GM23338 (cell line): ENCODE measurements around the gene ABHD17B. TPM values are rescaled to one million over a fixed set of nuclear protein-coding genes. Genes with fewer than 3 reads are reported as not detected.

Experiments
- ATAC-seq: fragments of 200-7000 bp; cut with Tn5 transposase; 3 replicates; pipeline ENCODE4 v1.9.1; 2020
- DNase-seq: peaks from one replicate; pipeline ENCODE4 v3.0.0-alpha.2; 2015; ENCODE audit warnings: low spot score
- H2AFZ ChIP-seq: fragments of 200-600 bp; sonication (generic); 2 replicates; pipeline ENCODE4 v1.8.0; 2016; ENCODE audit warnings: antibody characterized with exemption, mild to moderate bottlenecking, moderate library complexity
- H3F3A ChIP-seq: fragments of 200-600 bp; sonication (generic); replicated peaks from 2 replicates; pipeline ENCODE4 v1.8.0; 2017; ENCODE audit warnings: antibody characterized with exemption, mixed run types, low read depth
- H3K27ac ChIP-seq: fragments of 200-600 bp; sonication (generic); 2 replicates; pipeline ENCODE4 v1.6.1; 2016; ENCODE audit warnings: low read depth
- H3K27me3 ChIP-seq: fragments of 200-600 bp; sonication (generic); 2 replicates; pipeline ENCODE4 v1.8.0; 2016; ENCODE audit warnings: mild to moderate bottlenecking, mixed run types, moderate library complexity; ENCODE audit not compliant: insufficient read depth
- H3K36me3 ChIP-seq: fragments of 200-600 bp; sonication (generic); 2 replicates; pipeline ENCODE4 v1.8.0; 2016; ENCODE audit warnings: mild to moderate bottlenecking; ENCODE audit not compliant: insufficient read depth
- H3K4me1 ChIP-seq: fragments of 200-600 bp; sonication (generic); 2 replicates; pipeline ENCODE4 v1.8.0; 2016; ENCODE audit warnings: mild to moderate bottlenecking, moderate library complexity; ENCODE audit not compliant: insufficient read depth
- H3K4me2 ChIP-seq: fragments of 200-600 bp; sonication (generic); 2 replicates; pipeline ENCODE4 v1.7.1; 2017; ENCODE audit warnings: mixed run types
- H3K4me3 ChIP-seq: fragments of 200-600 bp; sonication (generic); 2 replicates; pipeline ENCODE4 v1.6.1; 2016; ENCODE audit warnings: mixed run types
- H3K79me2 ChIP-seq: fragments of 200-600 bp; sonication (generic); replicated peaks from 2 replicates; pipeline ENCODE4 v1.8.0; 2017; ENCODE audit warnings: mild to moderate bottlenecking; ENCODE audit not compliant: insufficient read depth
- H3K9me2 ChIP-seq: fragments of 200-600 bp; sonication (generic); 2 replicates; pipeline ENCODE4 v1.8.0; 2017; ENCODE audit not compliant: insufficient read depth
- H4K20me1 ChIP-seq: fragments of 200-600 bp; sonication (generic); replicated peaks from 2 replicates; pipeline ENCODE4 v1.8.0; 2017; ENCODE audit warnings: mild to moderate bottlenecking; ENCODE audit not compliant: insufficient read depth
- H3K27ac Mint-ChIP-seq: 2 replicates; pipeline ENCODE4 v1.8.0; 2020; ENCODE audit warnings: inconsistent platforms, mild to moderate bottlenecking, moderate library complexity, mixed read lengths
- H3K27me3 Mint-ChIP-seq: 3 replicates; pipeline ENCODE4 v1.8.0; 2022; ENCODE audit warnings: low read depth, mild to moderate bottlenecking, moderate library complexity, mixed read lengths, inconsistent platforms; ENCODE audit not compliant: insufficient read depth, poor library complexity
- H3K36me3 Mint-ChIP-seq: 3 replicates; pipeline ENCODE4 v1.8.0; 2021; ENCODE audit warnings: low read depth, mild to moderate bottlenecking, inconsistent platforms, moderate library complexity, mixed read lengths
- H3K4me1 Mint-ChIP-seq: 3 replicates; pipeline ENCODE4 v1.8.0; 2020; ENCODE audit warnings: mild to moderate bottlenecking, inconsistent platforms, mixed read lengths
- H3K4me3 Mint-ChIP-seq: 3 replicates; pipeline ENCODE4 v1.8.0; 2021; ENCODE audit warnings: moderate library complexity, mild to moderate bottlenecking, inconsistent platforms, mixed read lengths
- H3K9me3 Mint-ChIP-seq: 3 replicates; pipeline ENCODE4 v1.8.0; 2020; ENCODE audit warnings: moderate library complexity, mild to moderate bottlenecking, inconsistent platforms, mixed read lengths
- CTCF ChIP-seq, 2 experiments: fragments of 200-600 bp in 1 of 2; sonication (generic) in 1 of 2; conservative IDR thresholded peaks; 2 replicates each; pipeline versions ENCODE4 v1.5.1 to v1.6.1; 2016 to 2017; ENCODE audit warnings: antibody characterized with exemption in 2 of 2, low read depth in 2 of 2, mild to moderate bottlenecking in 2 of 2, moderate library complexity in 1 of 2
- EZH2 ChIP-seq: fragments of 200-600 bp; sonication (generic); IDR thresholded peaks from one replicate; pipeline ENCODE4 v1.8.0; 2017; ENCODE audit warnings: antibody characterized with exemption, mild to moderate bottlenecking, low read depth; ENCODE audit not compliant: unreplicated experiment
- JUNB ChIP-seq: IDR thresholded peaks from one replicate; pipeline ENCODE4 v1.6.1; 2016; ENCODE audit warnings: antibody characterized with exemption; ENCODE audit not compliant: unreplicated experiment
- NANOG ChIP-seq: IDR thresholded peaks from 2 replicates; pipeline ENCODE4 v1.6.1; 2016; ENCODE audit warnings: antibody characterized with exemption, borderline replicate concordance
- POLR2AphosphoS5 ChIP-seq: IDR thresholded peaks from 2 replicates; pipeline ENCODE4 v1.6.1; 2016; ENCODE audit warnings: antibody characterized with exemption, low read depth
- STAT1 ChIP-seq: IDR thresholded peaks from one replicate; pipeline ENCODE4 v1.6.1; 2016; ENCODE audit warnings: antibody characterized with exemption; ENCODE audit not compliant: unreplicated experiment
- ZNF114 ChIP-seq: fragments of 250-450 bp; sonication (Bioruptor Pico); IDR thresholded peaks from 2 replicates; pipeline ENCODE4 v1.5.0; 2020; ENCODE audit warnings: mild to moderate bottlenecking, moderate library complexity
- ZNF462 ChIP-seq: fragments of 250-450 bp; sonication (Bioruptor Pico); IDR thresholded peaks from 2 replicates; pipeline ENCODE4 v1.5.0; 2020; ENCODE audit warnings: mild to moderate bottlenecking, moderate library complexity
- polyA plus RNA-seq: library from polyadenylated mRNA; unstranded; fragments of >200 nt; fragmentation: Nextera tagmentation; extraction: Ambion mirVana; gene quantifications from 2 replicates; pipeline ENCODE4 v1.2.1, GENCODE V29; 2016
- total RNA-seq: library from RNA; depleted of rRNA; stranded (reverse); fragments of >200 nt; shearing (Covaris generic); gene quantifications from 2 replicates; pipeline ENCODE4 v1.2.3, GENCODE V29; 2014

ABHD17B gene
- total and polyA plus RNA-seq, 2 experiments from 2014 or later = 32.2 to 112 TPM

- TF ChIP-seq ZNF462 (no peak), JUNB (no peak), POLR2AphosphoS5 (no peak), EZH2 (no peak), ZNF114 (CRISPR knock-in tag) (no peak), STAT1 (no peak), CTCF (conservative IDR thresholded peaks at IDR 0.05; ENCODE audit: low read depth in 2 of 2) (no peak)
These were observed 20.2 kb upstream of the ABHD17B start (continued) for GRCh38 chr9:71931166-71931565.

GRCh38 chr9:71929791-71930440 is 18.9 kb upstream of the ABHD17B start:
- Histone ChIP-seq H3K4me1 (peaks cover 29% of the 10 kb centered on the region), H3K4me3 (no peak overlapping the region), H4K20me1 (no peaks in the 10 kb centered on the region), H2AFZ (no peak overlapping the region), H3K9me2 (no peaks in the 10 kb centered on the region), H3K4me2 (no peak overlapping the region), H3K27ac (no peak overlapping the region), H3K79me2 (peaks cover 90% of the 10 kb centered on the region), H3K36me3 (no peaks in the 10 kb centered on the region), H3K27me3 (no peaks in the 10 kb centered on the region), H3F3A (no peaks in the 10 kb centered on the region)
- Mint-ChIP-seq H3K9me3 (no peaks in the 10 kb centered on the region), H3K27ac (no peak overlapping the region), H3K4me3 (no peak overlapping the region), H3K36me3 (peaks cover 3% of the 10 kb centered on the region; the same call in 1 of the 3 replicates), H3K27me3 (no peaks in the 10 kb centered on the region), H3K4me1 (peaks cover 28% of the 10 kb centered on the region)
- ATAC-seq (no peak), DNase-seq (no peak)
- TF ChIP-seq ZNF462 (no peak), NANOG (no peak), JUNB (no peak)
